CD4-positive, alpha-beta T cell treated with Interleukin-21 for 1 hour (primary cell): Measurements from ENCODE around the gene BEST2.
"Not testable (repeated sequence)": the region's sequence is repeated elsewhere in the genome, so short reads cannot be mapped to it uniquely, and the experiment has no call there.

Experiments used
- DNase-seq: peaks from one replicate; pipeline ENCODE4 v3.0.0-alpha.2; 2020

BEST2 gene

DNA sequence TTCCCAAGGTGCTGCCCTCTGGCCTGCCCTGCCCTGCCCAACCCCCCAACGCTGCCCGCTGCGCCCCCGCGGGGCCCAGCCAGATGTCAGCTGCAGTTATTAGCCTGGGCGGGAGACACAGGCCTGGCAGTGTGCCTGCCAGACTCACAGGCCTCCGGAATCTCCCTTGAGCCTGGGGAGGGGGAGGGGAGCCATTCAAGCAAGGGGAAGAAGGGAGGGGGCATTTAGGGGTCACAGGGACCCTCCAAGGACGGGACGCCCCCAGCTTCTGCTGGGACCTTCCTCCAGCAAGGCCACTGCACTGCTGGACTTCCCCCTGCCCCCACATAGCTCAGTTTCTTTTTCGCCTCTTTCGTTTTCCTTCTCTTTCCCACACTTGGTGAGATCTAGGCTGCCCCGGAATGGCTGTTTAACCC is 37.1 kb downstream of the BEST2 start:
- peak; percentile 85 for DNase-seq

DNA sequence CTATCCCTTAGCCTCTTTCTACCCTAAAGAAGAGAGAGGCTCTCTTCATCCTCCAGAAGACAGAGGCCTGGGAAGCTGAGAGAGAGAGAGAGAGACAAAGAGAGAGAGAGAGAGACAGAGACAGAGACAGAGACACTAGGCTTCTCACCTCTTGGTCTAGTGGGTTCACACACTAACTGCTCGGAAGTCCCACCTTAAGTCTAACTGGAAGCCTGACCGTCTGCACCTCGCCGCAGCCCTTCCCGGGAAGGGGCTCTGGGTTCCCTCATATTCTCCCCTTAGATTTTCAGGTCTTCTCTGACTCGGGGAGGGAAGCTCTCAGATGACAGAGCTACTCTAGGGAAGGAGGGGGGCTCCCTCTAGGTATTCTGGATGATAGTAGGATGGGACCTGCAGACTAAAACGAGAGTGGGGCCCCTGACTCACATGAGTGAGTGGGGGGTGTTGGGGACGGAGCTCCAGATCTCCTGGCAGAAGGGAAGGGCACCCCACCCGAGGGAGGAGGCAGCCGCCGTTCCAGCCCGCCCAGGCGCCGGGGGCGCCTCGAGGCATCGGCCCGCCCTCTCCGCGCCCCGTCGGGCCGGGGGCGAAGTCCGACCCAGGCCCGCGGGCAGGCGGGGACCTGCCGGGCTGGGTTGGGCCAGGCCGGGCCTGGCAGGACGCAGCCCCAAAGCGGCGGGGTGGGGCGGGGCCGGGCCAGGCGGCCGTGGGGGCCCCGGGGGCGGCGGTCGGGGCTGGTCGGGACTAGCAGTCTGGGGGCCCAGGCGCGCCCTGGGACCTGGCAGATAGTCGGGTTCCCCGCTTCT is 37.7 kb downstream of the BEST2 start:
- peak; percentile 72 for DNase-seq

DNA sequence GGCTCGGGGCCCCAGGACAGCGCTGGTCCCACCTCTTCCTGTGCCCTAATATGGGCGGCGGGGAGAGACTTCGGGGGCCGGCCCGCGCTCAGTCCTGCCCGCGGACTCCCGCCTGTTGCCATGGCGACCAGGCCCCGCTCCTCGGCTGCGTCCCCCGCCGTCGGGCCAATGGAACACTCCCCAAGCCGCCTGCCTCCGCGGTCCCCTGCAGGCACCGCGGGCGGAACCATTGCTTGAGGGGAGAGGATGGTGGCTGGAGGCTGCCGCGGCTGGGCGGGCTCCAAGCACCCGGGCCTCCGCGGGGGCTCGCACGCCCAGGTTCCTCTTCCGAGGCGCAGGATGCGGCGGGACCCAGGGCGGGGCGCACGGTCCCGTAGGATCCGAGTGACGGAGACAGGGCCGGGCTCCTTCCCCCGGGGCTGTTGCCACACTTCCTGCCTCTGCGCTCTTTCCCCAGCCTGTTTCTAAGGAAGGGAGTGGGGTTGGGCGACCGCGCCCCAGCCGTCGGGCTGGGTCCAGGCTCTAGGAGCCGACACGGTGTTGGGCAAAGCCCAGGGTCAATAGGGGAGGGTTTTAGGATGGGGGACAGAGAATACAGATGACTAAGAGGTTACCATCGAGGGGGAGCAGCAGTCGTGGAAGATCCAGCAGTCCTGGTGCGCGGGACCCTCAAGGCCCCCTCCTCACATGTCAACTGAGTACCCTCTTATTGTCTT is 38.5 kb downstream of the BEST2 start:
- DNase-seq, result peak; percentile 98

DNA sequence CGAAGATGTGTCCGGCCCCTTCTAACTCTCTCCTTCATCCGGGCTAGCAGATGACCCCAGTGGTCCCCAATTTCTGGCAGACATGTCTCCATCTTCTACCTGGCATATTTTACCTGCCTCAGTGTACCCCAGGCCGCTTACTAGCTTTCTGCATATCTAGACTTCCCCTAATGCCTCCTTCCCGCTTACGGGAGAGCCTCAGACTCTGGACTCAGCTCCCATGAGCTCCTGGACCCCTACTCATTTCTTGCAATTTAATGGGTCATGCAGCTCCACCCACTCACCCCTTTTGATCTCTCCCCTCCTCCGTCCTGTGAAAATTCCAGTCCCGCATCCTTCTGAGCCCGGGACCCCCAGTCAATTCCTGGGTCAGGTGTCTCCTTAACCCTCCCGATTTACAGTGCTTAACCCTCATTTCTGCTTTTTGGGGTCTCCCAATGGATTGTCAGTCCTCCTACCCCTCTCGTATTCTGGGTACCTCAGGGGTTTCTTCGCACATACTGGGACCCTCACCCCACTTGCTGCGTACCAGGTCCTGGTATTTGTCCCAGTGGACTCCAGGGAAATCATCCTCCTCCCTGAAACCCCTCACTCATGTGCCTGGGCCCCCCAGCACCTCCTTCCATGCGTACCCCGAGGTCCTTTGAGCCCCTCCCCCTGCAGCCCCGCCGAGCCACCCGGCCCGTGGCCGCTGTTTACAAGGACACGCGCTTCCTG is 39.2 kb downstream of the BEST2 start:
- no peak for DNase-seq

DNA sequence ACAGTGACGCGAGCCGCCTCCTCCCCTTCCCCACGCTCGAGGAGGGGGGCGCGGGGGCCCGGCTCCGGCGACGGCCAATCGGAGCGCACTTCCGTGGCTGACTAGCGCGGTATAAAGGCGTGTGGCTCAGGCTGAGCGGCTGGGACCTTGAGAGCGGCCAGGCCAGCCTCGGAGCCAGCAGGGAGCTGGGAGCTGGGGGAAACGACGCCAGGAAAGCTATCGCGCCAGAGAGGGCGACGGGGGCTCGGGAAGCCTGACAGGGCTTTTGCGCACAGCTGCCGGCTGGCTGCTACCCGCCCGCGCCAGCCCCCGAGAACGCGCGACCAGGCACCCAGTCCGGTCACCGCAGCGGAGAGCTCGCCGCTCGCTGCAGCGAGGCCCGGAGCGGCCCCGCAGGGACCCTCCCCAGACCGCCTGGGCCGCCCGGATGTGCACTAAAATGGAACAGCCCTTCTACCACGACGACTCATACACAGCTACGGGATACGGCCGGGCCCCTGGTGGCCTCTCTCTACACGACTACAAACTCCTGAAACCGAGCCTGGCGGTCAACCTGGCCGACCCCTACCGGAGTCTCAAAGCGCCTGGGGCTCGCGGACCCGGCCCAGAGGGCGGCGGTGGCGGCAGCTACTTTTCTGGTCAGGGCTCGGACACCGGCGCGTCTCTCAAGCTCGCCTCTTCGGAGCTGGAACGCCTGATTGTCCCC is 39.9 kb downstream of the BEST2 start, which contains the start of gene JUNB:
Gene JUNB, plus strand, starts transcription at position 142 of the 706 bp plus-strand sequence. Its CDS starts 286 bp downstream, at position 428.
- DNase-seq, result peak; percentile 99

DNA sequence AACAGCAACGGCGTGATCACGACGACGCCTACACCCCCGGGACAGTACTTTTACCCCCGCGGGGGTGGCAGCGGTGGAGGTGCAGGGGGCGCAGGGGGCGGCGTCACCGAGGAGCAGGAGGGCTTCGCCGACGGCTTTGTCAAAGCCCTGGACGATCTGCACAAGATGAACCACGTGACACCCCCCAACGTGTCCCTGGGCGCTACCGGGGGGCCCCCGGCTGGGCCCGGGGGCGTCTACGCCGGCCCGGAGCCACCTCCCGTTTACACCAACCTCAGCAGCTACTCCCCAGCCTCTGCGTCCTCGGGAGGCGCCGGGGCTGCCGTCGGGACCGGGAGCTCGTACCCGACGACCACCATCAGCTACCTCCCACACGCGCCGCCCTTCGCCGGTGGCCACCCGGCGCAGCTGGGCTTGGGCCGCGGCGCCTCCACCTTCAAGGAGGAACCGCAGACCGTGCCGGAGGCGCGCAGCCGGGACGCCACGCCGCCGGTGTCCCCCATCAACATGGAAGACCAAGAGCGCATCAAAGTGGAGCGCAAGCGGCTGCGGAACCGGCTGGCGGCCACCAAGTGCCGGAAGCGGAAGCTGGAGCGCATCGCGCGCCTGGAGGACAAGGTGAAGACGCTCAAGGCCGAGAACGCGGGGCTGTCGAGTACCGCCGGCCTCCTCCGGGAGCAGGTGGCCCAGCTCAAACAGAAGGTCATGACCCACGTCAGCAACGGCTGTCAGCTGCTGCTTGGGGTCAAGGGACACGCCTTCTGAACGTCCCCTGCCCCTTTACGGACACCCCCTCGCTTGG is 40.7 kb downstream of the BEST2 start:
- peak; percentile 75 for DNase-seq

DNA sequence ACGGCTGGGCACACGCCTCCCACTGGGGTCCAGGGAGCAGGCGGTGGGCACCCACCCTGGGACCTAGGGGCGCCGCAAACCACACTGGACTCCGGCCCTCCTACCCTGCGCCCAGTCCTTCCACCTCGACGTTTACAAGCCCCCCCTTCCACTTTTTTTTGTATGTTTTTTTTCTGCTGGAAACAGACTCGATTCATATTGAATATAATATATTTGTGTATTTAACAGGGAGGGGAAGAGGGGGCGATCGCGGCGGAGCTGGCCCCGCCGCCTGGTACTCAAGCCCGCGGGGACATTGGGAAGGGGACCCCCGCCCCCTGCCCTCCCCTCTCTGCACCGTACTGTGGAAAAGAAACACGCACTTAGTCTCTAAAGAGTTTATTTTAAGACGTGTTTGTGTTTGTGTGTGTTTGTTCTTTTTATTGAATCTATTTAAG is 41.3 kb downstream of the BEST2 start:
- DNase-seq, result no peak

DNA sequence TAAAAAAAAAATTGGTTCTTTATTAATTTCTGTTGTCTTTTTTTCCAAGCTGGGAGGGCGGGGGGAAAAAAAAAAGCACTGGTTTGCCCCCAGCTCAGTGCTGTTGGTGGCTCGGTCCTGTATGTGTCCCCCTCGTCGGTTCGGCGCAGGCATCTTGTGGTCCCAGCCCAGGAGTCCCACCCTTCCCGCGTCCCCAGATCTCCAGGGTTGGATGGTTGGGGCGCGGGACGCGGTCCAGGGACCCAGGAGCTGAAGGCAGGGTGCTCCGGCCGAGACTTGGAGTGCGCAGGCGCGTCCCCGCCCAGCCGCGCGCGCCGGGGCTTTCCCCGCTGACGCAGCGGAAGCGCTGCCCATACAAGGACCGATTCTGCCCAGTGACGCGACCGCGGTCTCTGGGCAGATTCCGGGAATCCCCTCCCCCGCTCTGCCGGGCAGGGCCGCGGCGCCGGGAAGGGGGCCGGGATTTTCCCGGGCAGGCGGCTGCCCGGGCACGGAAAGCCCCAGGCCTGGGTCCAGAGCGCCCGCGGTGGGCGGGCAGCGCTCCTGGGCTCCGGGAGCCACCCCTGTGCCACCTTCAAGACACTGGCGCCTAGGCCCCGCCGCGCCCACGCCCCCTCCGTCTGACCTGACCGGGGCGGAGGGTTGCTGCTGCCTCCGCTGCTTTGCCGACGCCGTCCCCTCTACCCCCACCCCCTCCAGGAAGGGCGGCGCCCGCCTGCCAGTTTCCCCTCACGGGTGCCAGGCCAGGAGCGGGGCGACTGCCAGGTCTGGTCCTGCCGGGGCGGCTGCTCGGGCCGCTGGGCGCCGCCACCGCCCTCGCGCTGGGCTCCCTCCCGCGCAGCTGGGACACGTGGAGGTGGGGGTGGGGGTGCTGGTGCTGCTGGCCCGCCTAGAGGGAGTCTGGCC is 42.0 kb downstream of the BEST2 start:
- DNase-seq, result peak; percentile 97

DNA sequence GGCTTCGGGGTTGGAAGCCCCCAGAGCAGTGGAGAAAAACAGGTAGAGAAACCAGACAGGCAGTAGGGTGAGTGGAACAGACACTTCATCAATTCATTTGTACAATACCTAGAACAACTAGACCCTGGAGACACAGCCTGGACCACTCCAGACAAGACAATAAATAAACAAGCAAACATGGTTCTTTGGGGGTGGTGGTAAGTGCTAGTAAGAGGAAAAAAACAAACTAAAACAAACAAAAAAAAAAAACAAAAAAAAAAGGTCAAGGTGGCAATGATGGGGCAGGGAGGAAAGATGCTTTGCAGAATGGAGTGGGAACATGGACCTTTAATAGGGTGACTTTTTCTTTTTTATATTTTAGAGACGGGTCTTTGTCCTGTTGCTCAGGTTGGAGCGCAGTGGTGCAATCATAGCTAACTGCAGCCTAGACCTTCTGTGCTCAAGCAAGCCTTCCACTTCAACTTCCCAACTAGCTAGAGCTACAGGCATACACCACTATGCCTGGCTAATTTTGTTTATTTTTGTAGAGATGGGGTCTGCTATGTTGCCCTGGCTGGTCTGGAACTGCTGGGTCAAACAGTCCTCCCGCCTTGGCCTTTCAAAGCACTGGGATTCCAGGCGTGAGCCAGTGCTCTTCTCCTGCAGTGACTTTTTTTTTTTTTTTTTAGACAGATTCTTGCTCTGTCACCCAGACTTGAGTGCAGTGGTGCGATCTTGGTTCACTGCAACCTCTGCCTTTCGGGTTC is 42.8 kb downstream of the BEST2 start:
- DNase-seq, result peak; percentile 65

DNA sequence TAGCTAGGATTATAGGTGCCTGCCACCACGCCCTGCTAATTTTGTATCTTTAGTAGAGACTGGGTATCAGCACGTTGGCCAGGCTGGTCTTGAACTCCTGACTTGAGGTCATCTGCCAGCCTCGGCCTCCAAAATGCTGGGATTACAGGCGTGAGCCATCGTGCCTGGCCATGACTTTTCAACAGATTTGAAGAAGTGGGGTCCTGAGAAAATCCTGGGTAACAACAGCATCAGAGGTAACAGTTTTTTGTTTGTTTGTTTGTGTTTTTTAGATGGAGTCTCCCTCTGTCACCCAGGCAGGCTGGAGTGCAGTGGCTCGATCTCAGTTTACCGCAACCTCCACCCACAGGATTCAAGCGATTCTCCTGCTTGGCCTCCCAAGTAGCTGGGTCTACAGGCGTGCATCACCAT is 43.4 kb downstream of the BEST2 start:
- DNase-seq, result peak; percentile 53

DNA sequence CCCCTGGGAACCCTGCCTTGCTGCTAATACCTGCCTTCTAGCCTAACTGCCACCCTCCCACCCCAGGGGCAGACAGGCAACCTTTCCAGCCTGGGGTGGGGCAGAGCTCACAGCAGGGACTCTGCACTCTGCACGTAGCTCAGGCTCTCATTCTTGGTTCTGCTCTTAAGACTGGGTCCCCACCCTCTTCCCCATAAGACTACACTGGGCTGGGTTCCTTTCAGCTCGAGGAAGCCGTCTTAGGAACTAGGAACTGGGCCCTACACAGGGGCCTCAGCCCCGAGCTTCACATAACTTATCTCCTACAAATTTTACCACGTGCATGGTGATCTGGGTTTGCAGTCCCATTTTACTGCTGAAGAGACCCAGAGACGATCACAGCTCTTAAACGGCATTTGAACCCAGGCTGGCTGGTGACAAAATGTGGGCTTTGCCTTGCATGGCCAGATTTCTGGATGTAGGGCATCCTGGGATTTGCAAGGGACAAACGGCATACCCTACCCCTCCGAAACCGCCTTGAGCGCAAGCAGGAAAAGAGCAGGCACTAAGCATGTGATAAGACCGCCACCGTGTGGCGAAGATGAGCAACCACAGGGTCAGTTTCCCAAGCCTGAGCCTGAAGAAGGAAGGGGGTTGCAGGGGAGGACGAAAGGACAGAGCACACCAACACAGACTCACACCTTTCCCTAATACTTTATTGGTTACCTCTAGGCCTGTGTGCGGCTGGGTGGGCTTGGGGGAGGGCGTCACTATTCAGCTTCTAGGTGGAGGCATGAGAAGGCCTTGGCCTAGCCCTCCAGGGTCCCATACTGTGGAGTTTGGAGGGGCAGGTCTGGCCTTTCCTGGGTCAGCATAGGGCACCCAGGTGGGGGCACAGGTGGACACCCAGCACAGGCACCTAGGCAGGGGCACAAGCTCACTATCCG is 44.8 kb downstream of the BEST2 start:
- peak; percentile 84 for DNase-seq

DNA sequence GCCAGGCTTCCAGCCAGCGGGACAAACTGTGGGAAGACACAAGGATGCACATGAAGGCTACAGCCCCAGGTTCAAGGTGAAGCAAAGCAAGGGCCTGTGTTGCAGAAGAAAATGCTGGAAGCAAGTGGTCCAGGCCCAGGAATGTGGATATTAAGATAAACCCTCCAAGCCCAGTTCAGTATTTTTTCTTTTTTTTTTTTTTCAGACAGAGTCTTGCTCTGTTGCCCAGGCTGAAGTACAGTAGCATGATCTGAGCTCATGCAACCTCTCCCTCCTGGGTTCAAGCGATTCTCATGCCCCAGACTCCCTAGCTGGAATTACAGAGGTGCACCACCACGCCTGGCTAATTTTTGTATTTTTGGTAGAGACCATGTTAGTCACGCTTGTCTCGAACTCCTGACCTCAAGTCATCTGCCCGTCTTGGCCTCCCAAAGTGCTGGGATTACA is 45.6 kb downstream of the BEST2 start:
- DNase-seq, result no peak

DNA sequence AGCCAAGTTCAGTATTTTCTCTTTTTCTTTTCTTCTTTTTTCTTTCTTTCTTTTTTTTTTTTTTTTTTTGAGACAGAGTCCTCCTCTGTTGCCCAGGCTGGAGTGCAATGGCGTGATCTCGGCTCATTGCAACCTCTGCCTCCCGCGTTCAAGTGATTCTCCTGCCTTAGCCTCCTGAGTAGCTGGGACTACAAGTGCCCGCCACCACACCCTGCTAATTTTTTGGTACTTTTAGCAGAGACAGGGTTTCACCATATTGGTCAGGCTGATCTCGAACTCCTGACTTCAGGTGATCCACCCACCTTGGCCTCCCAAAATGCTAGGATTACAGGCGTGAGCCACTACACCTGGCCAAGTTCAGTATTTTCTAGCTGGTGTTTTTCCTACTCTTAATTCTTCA is 46.0 kb downstream of the BEST2 start:
- DNase-seq, result not testable (repeated sequence)

DNA sequence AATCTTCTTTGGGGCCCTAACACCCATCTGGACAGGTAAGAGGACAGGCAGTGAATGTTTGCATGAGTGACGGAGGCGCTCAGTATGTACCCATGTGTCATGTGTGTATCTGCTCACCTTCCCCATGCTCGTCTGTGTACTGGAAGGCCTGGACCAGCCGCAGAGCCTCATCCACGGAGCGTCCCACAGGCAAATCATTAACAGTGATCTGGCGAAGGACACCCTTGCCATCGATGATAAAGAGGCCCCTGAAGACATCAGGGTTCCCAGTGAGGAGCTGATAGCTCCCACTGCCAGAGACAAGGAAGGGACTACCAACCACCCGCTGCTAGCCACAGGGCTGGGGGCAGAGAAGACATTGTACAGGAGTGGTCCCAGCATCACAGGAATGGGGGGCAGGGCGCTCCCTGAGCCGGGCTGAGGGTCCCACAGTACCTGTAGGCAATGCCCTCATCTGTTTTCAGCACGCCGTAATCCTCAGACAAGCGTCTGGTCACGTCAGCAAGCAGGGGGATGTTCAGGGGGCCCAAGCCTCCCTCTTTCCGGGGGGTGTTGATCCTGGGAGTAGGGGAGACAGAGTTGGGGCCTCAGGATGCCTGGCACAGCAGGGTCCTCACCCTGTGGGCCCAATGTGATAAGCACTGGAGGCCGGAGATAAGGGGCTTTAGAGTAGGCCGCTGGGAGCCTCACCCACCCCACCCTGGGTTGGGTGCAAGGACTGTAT is 48.3 kb downstream of the BEST2 start:
- DNase-seq, result no peak

DNA sequence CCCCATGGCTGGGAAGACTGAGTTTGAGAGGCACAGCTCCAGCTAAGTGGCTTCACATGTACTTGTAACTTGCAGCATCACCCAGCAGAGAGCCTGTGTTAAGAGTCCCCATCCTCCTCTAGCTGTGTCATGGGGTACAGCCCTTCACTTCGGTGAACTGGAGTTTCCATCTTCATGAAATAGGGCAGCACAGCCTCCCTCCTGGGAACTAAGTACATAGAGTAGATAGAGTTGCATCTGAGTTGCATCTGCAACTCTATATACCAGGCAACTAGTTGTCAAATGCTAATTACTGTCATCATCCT is 48.8 kb downstream of the BEST2 start:
- DNase-seq, result no peak

DNA sequence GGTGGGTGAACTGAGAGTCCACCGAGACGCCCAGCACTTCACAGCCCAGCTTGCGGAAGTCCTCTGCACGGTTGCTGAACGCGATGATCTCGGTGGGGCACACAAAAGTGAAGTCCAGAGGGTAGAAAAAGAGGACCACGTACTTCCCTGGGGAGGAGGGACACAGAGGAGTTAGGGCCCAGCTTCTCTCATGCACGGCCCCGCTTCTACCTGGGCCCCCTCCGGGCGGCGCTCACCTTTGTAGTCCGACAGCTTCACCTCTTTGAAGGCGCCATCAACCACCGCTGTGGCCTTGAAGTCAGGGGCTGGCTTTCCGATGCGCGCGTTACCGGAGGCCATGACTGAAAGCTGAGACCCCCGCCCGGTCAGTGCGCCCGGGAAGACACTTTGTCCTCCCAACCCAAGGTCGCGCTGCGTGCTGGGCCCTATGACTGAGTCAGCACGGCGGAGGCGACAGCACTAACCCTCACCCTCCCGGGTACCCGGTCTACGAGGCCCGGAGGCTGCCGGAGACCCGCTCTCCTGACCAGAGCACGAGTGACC is 49.4 kb downstream of the BEST2 start:
- DNase-seq, result no peak

DNA sequence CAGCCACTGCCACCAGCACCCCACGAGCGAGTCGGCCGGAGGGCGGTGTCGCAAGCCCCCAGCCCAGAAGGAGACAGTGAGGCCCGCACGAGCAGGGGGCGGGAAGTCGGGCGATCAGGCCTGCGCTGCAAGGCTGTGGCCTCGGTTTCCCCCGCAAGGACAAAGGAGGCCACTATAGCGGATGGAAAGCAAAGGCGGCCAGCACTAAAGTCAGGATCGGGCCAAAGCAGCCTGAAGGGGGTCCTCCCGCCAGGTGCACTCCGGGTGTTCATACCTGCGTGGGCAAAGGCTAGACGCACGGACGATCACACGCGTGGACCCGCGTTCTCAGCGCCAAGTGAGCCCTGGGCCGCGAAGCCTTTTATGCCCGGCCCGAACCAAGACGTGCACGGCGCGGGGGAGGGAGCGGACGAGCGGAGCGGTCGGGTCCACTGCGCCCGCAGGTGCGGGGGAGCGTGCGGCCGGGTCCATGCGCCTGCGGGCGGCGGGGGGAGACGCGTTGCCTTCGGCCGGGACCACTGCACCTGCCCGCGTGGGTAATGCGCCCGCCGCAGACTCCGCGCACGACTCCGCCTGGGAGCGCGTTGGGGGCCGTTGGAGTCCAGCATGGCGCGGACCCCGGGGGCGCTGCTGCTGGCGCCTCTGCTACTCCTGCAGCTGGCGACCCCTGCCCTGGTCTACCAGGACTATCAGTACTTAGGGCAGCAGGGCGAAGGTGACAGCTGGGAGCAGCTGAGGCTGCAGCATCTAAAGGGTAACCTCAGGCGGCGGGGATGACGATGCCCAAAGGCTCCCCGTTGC is 50.1 kb downstream of the BEST2 start, which contains the start of the genes PRDX2 and THSD8:
Gene PRDX2, minus strand, starts transcription at position 335 of the 801 bp plus-strand sequence. CDS start 539 bp downstream, outside the sequence.
Gene THSD8, plus strand, starts transcription at position 604 of the 801 bp plus-strand sequence. Its CDS starts 3 bp downstream, at position 607.
- DNase-seq, result peak; percentile 83
